NCI-H2227 treated with DMSO at 0.1 percent for 48 hours (cell line): Measurements from ENCODE around the gene BARX1.
"Not testable (repeated sequence)": the region's sequence is repeated elsewhere in the genome, so short reads cannot be mapped to it uniquely, and the experiment has no call there.

Source experiments
- DNase-seq: peaks from one replicate; lab custom pipeline; 2025; lab: John Stamatoyannopoulos, UW

BARX1 gene

GRCh38 chr9:93951655-93952118 is 3.5 kb downstream of the BARX1 start:
- DNase-seq = no peak

GRCh38 chr9:93950619-93951601 is 4.2 kb downstream of the BARX1 start:
- no peak for DNase-seq

GRCh38 chr9:93949694-93950449 is 5.3 kb downstream of the BARX1 start:
- no peak for DNase-seq

DNA sequence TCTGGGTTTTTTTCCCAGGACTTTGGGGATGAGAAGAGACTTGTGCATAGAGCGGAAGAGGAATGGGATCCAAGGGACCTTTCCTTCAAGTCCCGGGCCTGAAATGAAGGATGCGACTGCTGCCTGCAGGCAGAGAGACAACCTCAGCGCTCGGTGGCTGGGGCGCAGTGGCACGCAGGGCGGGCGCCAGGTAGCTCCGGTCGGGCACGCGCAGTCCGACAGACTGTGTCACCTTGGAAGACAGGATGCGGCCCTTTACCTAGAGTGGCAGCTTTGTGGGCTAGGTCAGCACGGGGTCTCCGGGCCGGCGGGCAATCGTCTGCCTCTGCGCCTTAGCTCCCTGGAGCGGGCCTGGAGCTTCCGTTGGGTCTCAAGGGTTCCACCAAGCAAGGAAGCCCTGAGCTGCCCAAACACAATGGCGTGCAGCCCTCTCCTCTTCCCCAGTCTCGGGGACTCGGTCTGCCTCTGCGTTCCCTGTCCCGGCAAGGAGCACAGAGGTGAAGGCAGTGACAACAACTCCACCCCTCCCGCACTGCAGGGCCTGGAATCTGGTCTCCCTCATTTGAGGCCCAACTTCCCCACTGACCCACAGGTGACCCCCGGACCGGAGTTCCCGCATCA is 6.0 kb downstream of the BARX1 start:
- DNase-seq = no peak

GRCh38 chr9:93948441-93949072 is 6.6 kb downstream of the BARX1 start:
- no peak for DNase-seq

GRCh38 chr9:93947409-93948070 is 7.6 kb downstream of the BARX1 start:
- DNase-seq = no peak

GRCh38 chr9:93946338-93946712 is 8.8 kb downstream of the BARX1 start:
- no peak for DNase-seq

- no peak for DNase-seq
These were observed 9.5 kb downstream of the BARX1 start for GRCh38 chr9:93945400-93946337.

GRCh38 chr9:93944011-93944410 is 11.1 kb downstream of the BARX1 start:
- DNase-seq = no peak

- no peak for DNase-seq
These were observed 13.0 kb downstream of the BARX1 start for GRCh38 chr9:93942161-93942560.

DNA sequence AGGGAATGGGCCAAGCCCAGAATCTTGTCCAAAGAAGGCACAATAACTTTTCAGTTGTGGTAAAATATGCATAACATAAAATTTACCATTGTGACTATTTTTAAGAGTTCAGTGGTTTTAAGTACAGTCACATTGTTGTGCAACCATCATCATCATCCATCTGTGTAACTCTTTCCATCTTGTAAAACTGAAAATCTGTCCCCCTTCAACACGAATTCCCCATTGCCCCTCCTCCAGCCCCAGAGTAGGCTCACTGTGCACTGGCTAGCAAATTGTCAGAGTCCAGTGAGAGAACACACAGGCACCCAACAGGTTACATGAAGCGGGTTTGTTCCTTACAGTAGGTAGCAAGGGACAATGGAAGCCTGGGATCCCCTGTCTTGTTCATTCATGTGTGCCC is 13.7 kb downstream of the BARX1 start:
- no peak for DNase-seq

DNA sequence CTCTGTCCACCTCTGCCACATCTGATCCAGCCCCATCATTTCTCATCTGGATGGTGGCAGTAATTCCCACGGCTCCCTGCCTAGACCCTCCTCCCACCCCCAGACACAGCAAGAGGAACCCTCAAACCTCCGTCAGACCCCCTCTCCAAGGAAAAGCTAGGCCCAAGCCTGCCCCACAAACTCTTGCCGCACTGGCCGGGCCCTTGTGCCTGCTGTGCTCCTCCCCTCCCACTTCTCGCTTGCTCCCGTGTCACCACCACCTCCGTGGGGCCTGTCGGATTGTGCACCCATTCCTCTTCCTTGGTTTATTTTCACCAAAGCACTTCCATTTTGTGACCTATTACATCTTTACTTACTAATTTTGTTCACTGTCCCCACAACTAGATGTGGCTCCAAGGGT is 14.2 kb downstream of the BARX1 start:
- DNase-seq = no peak

DNA sequence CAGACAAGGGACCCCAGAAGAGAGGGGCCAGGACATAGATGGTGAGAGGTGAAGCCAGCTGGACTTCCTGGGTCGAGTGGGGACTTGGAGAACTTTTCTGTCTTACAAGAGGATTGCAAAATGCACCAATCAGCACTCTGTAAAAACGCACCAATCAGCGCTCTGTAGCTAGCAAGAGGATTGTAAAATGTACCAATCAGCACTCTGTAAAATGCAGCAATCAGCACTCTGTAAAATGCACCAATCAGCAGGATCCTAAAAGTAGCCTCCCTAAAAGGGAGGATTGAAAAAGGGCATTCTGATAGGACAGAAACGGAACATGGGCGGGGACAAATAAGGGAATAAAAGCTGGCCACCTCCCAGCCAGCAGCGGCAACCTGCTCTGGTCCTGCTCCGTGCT is 15.6 kb downstream of the BARX1 start:
- not testable (repeated sequence) for DNase-seq

DNA sequence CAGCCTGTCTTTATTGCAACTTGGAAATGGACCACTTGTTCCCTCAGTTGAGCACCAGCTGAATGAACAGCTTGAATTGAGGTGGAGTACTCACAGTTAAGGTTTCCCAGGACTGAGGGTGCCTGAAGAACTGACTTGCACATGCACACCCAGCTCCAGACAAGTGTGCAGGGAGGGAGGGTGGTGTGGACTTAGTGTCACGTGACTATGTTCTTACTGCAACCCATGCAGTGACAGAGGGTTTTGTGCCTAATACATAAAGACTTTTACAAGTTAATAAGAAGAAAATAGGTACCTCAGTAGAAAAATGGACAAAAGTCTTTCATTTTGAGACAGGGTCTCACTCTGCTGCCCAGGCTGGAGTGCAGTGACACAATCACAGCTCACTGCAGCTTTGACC is 18.0 kb downstream of the BARX1 start:
- DNase-seq = no peak

DNA sequence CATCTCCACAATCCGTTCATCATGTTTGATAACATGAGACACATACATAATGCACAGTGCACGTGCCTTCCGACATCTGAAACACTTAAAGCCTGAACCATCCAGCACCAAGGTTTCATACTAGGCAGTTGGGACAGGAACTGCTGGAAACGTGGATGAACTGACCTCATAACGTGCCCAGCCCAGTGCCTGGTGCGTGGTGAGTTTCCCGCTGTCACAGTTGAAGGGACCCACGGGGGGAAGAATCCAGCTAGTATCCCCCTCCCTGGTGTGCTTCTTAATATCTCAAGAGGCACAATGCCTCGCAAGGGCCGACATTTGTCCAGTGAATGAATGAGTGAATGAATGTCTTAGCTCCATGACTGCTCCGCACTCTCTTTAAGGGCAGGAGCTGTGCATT is 23.2 kb downstream of the BARX1 start:
- no peak for DNase-seq

DNA sequence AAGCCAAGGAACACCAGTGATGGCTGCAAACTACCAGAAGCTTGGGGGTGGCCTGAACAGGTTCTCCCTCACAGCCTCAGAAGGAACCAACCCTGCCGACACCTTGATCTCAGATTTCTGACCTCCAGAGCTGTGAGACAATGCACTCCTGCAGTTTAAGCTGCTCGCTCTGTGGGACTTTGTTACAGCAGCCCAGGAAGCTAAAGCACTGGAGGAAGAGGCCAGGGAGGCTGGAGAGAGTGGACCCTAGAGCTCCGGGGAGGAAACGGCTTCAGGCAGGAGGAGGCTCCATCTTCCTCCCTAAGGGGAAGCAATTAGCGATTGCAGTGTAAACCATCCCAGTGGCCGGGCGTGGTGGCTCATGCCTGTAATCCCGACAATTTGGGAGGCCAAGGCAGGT is 25.1 kb downstream of the BARX1 start:
- no peak for DNase-seq

GRCh38 chr9:93929231-93929630 is 25.9 kb downstream of the BARX1 start:
- no peak for DNase-seq

DNA sequence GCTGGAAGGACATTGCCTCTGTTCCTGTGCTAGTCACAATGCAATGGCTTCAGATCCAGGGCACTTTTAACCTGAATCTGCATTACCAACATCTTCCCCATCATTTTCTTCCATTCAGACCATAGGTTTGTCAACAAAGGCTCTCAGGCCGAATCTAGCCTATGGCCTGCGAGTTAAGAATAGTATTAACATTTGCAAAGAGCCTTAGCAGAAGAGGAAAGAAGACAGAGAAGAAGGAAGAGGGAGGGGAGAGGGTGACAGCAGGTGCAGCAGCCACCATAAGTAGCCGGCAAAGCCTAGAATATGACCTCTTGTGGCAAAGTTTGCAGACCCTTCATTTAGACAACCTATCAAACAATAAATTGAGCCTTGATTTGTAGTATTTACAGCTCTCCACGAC is 32.6 kb downstream of the BARX1 start:
- no peak for DNase-seq

GRCh38 chr9:93920131-93920800 is 34.9 kb downstream of the BARX1 start:
- DNase-seq = no peak

DNA sequence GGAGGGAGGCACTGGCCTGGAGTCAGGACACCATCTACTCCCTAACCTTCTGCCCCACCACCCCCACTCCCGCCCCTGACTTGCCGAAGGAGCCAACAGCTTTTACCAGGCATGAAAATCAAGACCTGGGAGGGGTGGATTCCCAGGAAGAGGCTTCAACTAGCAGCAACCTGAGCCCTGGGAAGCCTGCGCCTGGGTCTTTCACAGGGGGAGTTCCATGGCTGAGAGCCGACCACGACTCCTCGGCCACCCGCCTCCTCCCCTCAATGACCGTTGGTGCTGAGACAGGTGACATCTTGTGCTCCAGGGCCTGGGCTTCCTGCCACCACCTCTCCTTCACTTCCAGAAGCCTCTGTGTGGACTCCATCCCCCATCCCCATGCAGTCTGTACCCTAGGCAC is 37.1 kb downstream of the BARX1 start:
- DNase-seq = no peak
